ENCODE data around the gene UBE2F. TPM values are rescaled to one million over a fixed set of nuclear protein-coding genes. Genes with fewer than 3 reads are reported as not detected.

UBE2F gene
- total and polyA plus RNA-seq, 2 of the 13 experiments (the other 11 are each of a cell fraction or from before 2014, with no cell fraction given) = 35.4 to 73.1 TPM

DNA sequence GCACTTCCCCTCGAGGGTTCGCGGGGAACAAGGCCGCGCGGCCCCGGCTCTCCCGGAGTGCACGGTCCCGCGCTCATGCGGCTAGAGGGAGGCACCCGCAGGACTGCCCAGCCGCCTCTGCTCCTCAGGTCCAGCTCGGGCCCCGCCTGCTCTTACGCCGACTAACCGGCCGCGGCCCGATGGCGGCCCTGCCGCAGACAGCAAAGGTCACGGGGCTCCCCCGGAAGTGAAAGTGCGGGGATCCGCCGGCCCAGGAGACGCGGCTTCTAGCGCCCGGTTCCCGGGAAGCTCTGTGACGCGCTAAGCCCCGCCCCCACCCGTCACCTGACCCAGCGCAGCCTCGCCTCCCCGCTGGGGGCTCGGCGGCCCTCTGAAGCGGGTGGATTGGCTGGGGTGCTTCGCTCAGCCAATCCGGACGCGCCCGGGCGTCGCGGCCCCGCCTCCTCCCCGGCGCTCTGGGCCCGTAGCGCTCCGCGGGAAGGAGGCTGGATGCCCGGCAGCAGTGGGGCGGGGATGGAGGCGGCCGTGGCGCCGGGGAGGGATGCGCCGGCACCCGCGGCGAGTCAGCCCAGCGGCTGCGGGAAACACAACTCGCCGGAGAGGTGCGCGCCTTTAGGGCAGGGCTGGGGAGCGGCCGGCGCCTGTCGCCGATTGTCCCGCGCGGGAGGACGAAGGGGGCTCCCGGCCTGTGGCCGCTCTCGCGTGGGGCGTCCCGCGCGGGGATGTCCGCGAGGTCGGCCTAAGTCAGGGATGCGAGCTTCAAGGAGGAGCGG, 93.9 kb downstream of the UBE2F start, which contains the start of gene SCLY (continued):
- peak; percentile 93; the same call in 1 of the 2 replicates for TF ChIP-seq KDM5B (CRISPR knock-in tag; IDR thresholded peaks at IDR 0.05; ENCODE audit: borderline replicate concordance)
- TF ChIP-seq ZNF354B (CRISPR knock-in tag; IDR thresholded peaks at IDR 0.05) = no peak
- peak; percentile 68 for TF ChIP-seq ZC3H13 (CRISPR knock-in tag; IDR thresholded peaks at IDR 0.05)
- no peak; the same call in 1 of the 2 replicates for TF ChIP-seq BRCA1 (CRISPR knock-in tag; IDR thresholded peaks at IDR 0.05)
- TF ChIP-seq ZNF484 (CRISPR knock-in tag; IDR thresholded peaks at IDR 0.05; ENCODE audit: borderline replicate concordance, low read depth) = no peak
- TF ChIP-seq ZNF724P (CRISPR knock-in tag; IDR thresholded peaks at IDR 0.05; ENCODE audit: borderline replicate concordance) = peak; percentile 27; the same call in 1 of the 2 replicates
- TF ChIP-seq, protein P1, sequence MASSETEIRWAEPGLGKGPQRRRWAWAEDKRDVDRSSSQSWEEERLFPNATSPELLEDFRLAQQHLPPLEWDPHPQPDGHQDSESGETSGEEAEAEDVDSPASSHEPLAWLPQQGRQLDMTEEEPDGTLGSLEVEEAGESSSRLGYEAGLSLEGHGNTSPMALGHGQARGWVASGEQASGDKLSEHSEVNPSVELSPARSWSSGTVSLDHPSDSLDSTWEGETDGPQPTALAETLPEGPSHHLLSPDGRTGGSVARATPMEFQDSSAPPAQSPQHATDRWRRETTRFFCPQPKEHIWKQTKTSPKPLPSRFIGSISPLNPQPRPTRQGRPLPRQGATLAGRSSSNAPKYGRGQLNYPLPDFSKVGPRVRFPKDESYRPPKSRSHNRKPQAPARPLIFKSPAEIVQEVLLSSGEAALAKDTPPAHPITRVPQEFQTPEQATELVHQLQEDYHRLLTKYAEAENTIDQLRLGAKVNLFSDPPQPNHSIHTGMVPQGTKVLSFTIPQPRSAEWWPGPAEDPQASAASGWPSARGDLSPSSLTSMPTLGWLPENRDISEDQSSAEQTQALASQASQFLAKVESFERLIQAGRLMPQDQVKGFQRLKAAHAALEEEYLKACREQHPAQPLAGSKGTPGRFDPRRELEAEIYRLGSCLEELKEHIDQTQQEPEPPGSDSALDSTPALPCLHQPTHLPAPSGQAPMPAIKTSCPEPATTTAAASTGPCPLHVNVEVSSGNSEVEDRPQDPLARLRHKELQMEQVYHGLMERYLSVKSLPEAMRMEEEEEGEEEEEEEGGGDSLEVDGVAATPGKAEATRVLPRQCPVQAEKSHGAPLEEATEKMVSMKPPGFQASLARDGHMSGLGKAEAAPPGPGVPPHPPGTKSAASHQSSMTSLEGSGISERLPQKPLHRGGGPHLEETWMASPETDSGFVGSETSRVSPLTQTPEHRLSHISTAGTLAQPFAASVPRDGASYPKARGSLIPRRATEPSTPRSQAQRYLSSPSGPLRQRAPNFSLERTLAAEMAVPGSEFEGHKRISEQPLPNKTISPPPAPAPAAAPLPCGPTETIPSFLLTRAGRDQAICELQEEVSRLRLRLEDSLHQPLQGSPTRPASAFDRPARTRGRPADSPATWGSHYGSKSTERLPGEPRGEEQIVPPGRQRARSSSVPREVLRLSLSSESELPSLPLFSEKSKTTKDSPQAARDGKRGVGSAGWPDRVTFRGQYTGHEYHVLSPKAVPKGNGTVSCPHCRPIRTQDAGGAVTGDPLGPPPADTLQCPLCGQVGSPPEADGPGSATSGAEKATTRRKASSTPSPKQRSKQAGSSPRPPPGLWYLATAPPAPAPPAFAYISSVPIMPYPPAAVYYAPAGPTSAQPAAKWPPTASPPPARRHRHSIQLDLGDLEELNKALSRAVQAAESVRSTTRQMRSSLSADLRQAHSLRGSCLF (CRISPR knock-in tag; IDR thresholded peaks at IDR 0.05; ENCODE audit: borderline replicate concordance) = 0 out of 2 replicates have a peak, but pooled peaks have one; percentile 83
- peak; percentile 73; the same call in 1 of the 2 replicates for TF ChIP-seq ZSCAN22 (CRISPR knock-in tag; IDR thresholded peaks at IDR 0.05)
- TF ChIP-seq RNF2 (conservative IDR thresholded peaks at IDR 0.05; ENCODE audit: low read depth) = peak; percentile 67; the same call in 1 of the 2 replicates
- TF ChIP-seq, protein P2, sequence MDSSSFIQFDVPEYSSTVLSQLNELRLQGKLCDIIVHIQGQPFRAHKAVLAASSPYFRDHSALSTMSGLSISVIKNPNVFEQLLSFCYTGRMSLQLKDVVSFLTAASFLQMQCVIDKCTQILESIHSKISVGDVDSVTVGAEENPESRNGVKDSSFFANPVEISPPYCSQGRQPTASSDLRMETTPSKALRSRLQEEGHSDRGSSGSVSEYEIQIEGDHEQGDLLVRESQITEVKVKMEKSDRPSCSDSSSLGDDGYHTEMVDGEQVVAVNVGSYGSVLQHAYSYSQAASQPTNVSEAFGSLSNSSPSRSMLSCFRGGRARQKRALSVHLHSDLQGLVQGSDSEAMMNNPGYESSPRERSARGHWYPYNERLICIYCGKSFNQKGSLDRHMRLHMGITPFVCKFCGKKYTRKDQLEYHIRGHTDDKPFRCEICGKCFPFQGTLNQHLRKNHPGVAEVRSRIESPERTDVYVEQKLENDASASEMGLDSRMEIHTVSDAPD (CRISPR knock-in tag; IDR thresholded peaks at IDR 0.05) = no peak
- peak; percentile 93 for TF ChIP-seq ZNF343 (CRISPR knock-in tag; IDR thresholded peaks at IDR 0.05)
- 0 out of 2 replicates have a peak, but pooled peaks have one; percentile 59 for TF ChIP-seq ARID2 (CRISPR knock-in tag; IDR thresholded peaks at IDR 0.05; ENCODE audit: borderline replicate concordance)
- TF ChIP-seq CHD2 (IDR thresholded peaks at IDR 0.05; ENCODE audit: low read depth, low read length) = peak; percentile 50; the same call in 1 of the 2 replicates
- TF ChIP-seq AGO2 (optimal IDR thresholded peaks at IDR 0.05; ENCODE audit: low read depth, low read length) = peak; percentile 93
- peak; percentile 98 for TF ChIP-seq KDM2A (CRISPR knock-in tag; IDR thresholded peaks at IDR 0.05; ENCODE audit: borderline replicate concordance, low read depth)
- TF ChIP-seq KLF15 (CRISPR knock-in tag; IDR thresholded peaks at IDR 0.05; ENCODE audit: borderline replicate concordance) = peak; percentile 76; the same call in 1 of the 2 replicates
- no peak for TF ChIP-seq ATM (IDR thresholded peaks at IDR 0.05; ENCODE audit: borderline replicate concordance)
- TF ChIP-seq, protein P3, sequence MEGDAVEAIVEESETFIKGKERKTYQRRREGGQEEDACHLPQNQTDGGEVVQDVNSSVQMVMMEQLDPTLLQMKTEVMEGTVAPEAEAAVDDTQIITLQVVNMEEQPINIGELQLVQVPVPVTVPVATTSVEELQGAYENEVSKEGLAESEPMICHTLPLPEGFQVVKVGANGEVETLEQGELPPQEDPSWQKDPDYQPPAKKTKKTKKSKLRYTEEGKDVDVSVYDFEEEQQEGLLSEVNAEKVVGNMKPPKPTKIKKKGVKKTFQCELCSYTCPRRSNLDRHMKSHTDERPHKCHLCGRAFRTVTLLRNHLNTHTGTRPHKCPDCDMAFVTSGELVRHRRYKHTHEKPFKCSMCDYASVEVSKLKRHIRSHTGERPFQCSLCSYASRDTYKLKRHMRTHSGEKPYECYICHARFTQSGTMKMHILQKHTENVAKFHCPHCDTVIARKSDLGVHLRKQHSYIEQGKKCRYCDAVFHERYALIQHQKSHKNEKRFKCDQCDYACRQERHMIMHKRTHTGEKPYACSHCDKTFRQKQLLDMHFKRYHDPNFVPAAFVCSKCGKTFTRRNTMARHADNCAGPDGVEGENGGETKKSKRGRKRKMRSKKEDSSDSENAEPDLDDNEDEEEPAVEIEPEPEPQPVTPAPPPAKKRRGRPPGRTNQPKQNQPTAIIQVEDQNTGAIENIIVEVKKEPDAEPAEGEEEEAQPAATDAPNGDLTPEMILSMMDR (CRISPR knock-in tag; IDR thresholded peaks at IDR 0.05) = peak; percentile 3; the same call in 1 of the 2 replicates
- TF ChIP-seq NFKBIZ (CRISPR knock-in tag; IDR thresholded peaks at IDR 0.05) = no peak; the same call in 1 of the 2 replicates
- peak; percentile 70 for TF ChIP-seq ZNF768 (CRISPR knock-in tag; IDR thresholded peaks at IDR 0.05)
- no peak for TF ChIP-seq SNRNP70 (IDR thresholded peaks at IDR 0.05; ENCODE audit: low read depth, low read length)
- no peak for TF ChIP-seq PTBP1 (IDR thresholded peaks at IDR 0.05; ENCODE audit: low read depth, low read length, poor library complexity, severe bottlenecking)
